GM18502 (cell line): Measurements from ENCODE around the gene FRMD5.

Experiments used
- ATAC-seq: cut with Tn5 transposase; IDR thresholded peaks from one replicate; pipeline ENCODE4 v1.9.1; 2021; ENCODE audit warnings: mild to moderate bottlenecking; ENCODE audit not compliant: unreplicated experiment, poor library complexity

Gene FRMD5

DNA sequence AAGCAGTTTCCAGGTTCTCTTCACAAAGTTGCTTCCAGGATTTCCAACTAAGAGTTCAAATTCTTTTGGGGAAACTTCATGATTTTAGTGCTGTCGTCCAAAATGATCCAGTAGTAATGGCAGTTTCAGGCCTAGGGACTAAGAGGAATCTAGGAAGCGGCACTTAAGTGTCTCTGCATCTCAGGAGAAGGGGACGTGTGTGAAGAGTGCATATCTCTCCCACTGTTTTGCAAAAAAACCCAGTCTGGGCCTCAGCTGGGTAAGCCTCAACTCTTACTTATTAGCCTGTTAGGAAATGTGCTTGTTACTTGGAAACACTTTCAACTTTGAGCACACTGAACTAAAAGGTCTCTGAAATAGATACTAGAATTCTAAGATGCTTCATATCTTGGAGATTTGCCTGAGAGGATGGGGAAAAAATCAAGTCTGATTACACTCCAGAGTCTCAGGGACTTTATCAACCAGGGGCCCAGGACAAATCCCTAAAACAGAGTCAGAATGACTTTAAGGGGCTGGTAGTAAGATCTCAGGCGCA lies 286.5 kb downstream of the FRMD5 start:
- ATAC-seq: no peak

- ATAC-seq: no peak
These were observed 289.3 kb downstream of the FRMD5 start for GRCh38 chr15:43905755-43906154.

- ATAC-seq: peak; percentile 50
These were observed 291.2 kb downstream of the FRMD5 start for GRCh38 chr15:43903864-43904290.

DNA sequence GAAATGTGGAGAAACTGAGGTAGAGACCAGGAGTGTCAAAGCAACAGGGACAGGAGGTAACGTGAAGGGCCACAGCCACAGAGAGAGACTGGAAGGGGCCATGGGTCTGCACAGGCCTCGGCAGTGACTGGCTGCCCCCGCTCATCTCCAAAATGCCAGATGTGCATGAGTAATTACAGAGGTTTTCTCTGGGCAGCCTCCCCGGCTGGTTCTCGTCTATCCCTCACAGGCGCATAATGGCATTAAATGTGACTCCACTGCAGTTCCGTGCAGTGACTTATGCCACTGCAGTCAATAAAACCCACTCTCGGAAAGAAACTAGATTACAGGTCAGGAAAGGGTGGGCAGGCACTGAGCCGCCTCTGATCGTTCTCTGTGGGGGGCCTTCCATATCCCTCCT lies 293.6 kb downstream of the FRMD5 start:
- no peak for ATAC-seq

DNA sequence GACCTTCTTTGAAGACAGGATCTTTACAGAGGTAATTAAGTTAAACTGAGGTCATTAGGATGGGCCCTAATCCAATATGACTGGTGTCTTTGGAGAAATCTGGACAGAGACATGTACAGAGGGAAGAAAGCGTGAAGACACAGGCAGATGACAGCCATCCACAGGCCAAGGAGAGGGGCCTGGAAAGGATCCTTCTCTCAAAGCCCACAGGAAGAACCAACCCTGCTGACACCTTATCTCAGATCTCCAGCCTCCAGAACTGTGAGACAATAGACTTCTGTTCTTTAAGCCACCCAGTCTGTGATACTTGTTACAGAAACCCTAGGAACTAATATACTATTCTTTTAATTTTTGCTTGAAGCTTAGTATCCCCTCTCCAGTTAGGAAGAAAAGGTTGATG lies 294.1 kb downstream of the FRMD5 start:
- ATAC-seq: no peak

DNA sequence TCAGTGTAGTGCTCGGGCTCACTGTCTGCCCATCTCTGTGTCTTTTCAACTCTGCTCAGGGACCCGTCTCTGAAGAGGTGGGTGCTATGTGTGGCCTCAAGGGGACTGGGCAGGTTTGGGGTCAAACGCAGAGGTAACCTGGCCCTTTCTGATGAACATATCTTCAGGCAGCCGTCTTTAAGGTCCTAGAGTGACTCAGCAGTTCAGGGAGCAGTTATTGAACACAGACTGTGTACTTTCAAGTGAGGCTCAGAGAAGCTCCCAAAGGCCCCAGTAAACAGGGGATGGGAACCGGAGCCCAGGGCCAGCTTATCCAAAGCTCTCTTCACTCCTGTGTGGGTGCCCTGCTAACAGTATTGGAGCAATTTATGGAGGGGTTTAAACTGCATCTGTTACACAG lies 295.1 kb downstream of the FRMD5 start:
- ATAC-seq: no peak

- ATAC-seq: no peak
These were observed 296.2 kb downstream of the FRMD5 start for GRCh38 chr15:43898891-43899290.

DNA sequence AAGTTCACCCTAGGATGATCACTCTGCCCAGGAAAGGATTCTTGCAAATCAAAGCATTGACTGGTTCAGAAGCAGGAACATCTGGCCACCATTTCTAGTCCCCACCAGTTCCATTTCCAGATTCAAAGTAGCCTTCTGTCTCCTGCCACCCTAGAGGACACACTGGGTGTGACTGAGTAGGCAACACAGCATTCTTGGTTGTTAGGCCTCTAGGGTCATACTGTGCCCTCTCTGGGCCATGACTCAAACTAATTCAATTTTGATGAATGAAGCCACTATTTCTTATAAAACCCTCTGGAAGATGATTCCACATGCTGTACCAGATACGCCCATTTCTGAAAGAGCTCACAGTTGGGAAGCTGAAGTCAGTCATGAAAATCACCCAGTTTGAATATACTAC lies 298.5 kb downstream of the FRMD5 start:
- no peak for ATAC-seq

- no peak for ATAC-seq
These were observed 299.5 kb downstream of the FRMD5 start for GRCh38 chr15:43895586-43895985.

DNA sequence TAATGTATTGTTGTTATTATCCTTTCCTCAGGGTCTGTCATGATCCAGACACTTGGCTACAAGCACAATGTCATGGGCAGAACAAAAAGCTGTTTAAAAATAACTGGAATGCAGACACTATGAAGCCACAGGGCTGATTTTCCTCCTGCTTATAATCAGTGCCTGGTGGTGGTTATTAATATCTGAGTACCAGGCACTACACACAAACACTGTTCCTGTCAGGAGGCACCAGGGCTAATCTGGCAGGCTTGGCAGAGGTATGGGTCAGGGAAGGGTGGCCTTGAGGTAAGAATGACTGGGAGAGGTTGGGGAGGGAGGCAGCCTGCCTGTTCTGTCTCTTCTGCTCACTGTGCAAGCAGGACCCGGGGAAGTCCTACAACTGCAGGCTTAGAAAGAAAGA lies 301.1 kb downstream of the FRMD5 start:
- ATAC-seq: no peak

GRCh38 chr15:43889042-43889441 lies 306.0 kb downstream of the FRMD5 start:
- no peak for ATAC-seq

GRCh38 chr15:43887901-43888300 lies 307.2 kb downstream of the FRMD5 start:
- ATAC-seq: no peak

DNA sequence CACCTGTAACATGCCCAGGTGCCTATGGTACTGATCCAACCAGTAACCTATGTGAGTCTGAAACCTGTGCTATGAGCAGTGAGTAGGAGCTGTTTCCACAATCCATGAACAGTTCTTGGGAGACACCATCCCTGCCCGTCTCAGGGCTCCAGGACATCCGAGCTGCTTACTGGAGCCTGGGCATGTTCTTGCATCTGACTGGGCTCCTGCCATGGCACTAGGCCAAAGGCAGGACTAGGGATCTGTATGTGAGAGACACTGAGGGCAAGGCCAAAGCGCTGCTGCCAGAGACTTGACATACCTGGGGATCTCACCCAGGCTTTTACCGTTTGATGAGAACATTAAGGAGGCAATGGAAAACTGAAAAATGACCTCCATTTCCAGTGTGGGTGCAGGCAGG lies 308.5 kb downstream of the FRMD5 start:
- ATAC-seq: no peak

DNA sequence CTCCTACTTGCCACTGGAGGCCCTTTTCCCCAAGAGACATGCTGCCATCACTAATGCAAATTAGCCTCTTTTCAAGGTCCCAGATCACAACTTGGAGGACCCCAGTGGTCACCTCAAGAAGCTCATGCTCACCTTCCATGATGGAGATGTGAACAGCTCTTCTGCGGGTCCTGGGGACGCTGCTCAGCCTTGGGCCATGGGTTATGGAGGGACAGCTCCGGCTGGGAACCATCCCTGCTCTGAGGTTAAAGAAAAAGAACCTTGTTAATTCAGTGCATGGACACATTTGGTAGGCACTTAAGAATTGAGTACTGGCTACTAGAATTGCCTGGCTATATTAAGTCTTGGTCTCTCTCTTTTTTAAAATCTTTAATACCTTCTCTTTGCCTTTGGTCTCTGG lies 311.5 kb downstream of the FRMD5 start:
- no peak for ATAC-seq

DNA sequence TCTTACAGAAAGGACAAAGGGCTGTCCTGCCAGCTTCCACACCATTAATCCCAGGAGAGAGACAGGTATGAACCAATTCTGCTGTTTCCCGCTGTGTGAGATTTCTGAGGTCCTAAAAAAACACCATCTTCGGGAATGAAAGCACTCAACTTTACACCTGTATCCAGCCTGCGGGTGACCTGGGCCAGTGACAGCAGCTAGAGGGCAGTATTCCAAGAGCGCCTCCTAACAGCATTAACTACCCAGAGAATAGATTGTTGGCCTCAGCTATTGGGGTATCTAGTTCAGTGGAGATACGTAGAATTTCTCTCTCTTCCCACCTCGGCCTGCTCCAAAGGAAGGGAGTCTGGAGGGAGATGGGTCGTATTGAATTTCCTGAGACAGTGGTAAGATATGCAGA lies 313.1 kb downstream of the FRMD5 start:
- no peak for ATAC-seq

DNA sequence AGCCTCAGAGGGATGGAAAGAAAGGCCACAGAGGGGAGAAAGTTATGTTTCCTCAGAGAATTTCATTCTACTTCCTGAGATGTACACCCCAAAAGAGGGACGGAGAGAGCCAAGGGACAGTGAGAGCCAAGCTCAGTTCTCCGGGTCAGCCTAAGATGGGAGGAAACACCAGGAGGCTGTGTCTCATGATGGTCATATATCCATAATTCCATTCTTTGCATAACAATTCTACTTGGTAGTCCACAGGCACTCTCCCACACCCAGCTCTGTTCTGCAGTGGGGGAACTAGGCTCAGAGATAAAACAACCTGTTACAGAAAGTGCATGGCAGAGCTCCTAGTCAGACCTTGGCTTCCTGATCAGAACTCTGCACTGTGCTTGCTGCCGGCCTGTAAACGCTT lies 313.8 kb downstream of the FRMD5 start:
- ATAC-seq: no peak

GRCh38 chr15:43880406-43881194 lies 314.5 kb downstream of the FRMD5 start:
- no peak for ATAC-seq

DNA sequence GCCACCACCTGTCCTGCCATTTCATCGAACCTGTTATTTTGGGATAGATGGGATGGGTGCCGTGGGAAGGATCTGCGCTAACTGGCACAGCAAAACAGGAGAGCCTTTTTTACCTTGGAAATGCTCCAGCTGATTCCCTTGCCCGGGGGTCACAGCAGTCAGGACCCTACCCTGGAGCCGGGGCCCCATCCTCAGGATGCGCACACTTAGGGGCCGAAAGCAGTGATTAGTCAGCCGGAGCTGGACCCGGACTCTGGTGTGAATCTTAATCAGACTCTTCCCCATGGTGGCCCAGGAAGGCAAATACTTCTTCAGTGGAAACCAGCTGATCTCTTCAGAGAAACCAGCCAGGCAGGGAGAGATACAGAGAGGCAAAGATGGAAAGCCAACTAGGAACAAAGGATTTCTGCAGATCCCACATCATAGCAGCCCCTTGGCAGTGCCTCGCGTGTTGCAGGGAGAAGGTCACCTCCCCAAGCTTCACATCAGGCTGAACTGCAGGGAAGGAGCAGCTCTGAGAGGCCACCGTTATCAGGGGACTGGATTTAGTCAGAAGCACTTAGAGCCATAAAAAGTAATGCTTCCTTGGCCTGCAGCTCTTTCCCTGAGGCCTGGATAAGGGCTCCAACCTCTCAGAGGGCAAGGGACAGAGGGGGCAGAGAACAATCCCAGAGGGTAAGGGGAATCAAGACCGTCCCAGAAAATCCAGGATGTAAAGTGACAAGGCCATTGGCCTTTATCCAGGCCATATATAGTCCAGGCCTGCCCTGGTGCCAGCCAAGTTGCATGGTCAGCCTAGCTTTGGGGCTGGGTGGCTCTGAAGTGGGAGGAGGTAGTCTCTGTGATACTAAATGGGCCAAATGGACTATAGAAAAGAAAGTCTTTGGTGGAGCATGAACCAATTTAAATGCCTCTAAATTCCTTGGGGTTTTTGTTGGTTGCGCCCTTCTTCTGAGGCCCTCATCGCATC lies 315.4 kb downstream of the FRMD5 start:
- no peak for ATAC-seq

- ATAC-seq: no peak
These were observed 316.6 kb downstream of the FRMD5 start for GRCh38 chr15:43878446-43878845.

DNA sequence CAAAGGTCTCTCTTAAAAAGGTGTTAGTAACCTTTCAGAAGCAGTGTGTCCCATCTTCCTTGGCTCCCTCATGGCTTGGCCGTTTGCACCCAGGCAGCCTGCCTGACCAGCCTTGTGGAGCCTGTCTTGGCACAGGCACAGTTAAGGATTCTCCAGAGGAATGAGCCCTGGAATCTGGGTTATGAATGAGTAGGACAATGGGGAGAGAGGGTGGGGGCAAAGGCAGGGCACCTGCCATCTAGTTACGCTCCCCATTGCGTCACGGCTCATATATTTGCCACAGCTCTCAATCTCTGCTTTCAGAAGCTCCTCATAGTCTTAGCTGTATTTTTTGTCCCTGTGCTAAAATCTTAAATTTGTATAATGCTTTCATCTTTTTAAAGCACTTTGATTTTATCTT lies 317.7 kb downstream of the FRMD5 start:
- no peak for ATAC-seq

DNA sequence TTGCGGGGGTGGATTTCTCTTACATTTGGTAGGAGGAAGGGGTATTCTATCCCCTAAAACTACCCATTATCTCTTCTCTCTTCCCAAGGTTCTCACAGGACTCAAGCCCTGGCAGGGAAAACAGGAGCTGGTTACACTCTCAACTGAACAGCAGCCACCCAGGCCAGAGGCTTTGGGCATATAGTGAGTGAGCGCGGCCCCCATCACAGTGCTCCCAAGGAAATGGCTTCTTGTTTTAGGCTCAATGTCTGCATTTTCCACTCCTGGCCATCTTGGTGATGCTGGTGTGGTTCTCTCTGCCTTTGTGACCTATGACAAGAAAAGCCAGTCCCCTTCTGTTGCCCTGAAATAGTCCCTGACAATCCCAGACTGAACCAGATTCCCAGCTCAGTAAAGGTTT lies 318.2 kb downstream of the FRMD5 start:
- ATAC-seq: no peak
